Ureter (tissue), 1 donor: ENCODE data around the gene AP4E1. TPM values are rescaled to one million over a fixed set of nuclear protein-coding genes. Genes with fewer than 3 reads are reported as not detected.
"Not testable (repeated sequence)": the region's sequence is repeated elsewhere in the genome, so short reads cannot be mapped to it uniquely, and the experiment has no call there.

Source experiments
- DNase-seq: peaks from one replicate; pipeline ENCODE4 v3.0.0-alpha.2; 2020; ENCODE audit warnings: low spot score
- total RNA-seq: library from RNA; stranded (reverse); gene quantifications from one replicate; pipeline ENCODE4 v1.2.4, GENCODE V29; 2023
- donor health status: DM: yes; HTN: yes; CAD: no.

The AP4E1 gene
- 12.4 TPM for total RNA-seq

- DNase-seq: peak; percentile 95
Measured at GRCh38 chr15:50908209-50909009, at the start of gene AP4E1. Gene AP4E1, plus strand, starts transcription at chr15:50908683. Its CDS starts 96 bp downstream, at chr15:50908779.

GRCh38 chr15:50860824-50861223, 47.7 kb upstream of the AP4E1 start:
- DNase-seq: no peak

GRCh38 chr15:50862553-50862952, 45.9 kb upstream of the AP4E1 start:
- no peak for DNase-seq

DNA sequence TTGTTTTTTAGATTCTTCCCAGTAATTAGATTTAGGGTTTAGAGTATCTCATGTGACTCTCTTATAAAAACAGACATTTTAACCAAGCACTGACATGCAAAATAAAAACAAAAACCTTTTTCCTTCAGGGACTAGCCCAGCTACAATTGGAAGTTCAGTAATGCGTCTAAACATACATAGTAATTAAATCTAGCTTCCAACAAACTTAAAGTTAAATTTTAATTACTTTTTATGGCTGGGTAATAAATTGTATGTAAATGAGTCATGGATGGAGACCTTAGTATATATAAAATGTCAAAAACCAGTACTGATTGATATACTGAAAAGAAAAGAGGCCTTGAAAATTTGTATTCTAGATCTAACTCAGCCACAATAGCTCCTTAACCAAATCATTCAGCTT, 43.6 kb upstream of the AP4E1 start:
- DNase-seq: no peak

DNA sequence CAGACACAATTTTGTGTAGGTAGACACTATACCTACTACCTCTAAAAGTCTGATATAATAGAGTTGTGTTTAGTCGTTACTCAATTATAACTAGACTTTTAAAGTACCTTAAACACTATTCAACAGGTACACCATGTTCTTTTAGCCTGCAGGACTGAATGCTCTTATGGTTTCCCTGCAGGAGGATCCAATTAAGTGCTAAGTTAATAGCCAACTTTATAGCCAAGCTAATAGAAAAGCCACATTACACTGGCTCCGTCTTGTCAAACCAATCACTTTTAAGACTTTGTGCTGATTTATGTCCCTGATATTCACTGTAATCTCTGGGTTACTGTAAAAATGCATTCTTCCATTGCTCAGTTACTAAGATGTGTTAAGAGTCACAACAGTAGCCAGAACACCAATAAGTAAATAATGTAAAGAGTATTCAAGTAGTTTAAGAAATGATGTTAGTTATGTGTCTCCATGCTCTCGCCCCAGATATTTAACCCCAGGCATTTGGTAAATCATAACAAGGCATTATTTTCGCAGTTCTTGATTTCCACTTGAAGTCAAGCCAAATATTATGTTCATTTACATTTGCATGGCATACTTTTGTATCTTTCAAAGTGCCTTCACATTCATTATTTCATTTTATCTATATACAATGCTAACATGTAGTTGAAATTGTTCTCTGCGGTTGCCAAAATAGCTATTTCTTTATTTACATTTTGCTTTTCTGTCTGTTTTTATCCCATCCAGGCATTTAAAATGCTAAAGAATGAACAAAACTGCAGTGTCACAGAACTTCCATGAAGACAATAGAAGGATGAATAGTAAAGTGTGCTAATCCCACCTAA, 42.7 kb upstream of the AP4E1 start:
- no peak for DNase-seq

DNA sequence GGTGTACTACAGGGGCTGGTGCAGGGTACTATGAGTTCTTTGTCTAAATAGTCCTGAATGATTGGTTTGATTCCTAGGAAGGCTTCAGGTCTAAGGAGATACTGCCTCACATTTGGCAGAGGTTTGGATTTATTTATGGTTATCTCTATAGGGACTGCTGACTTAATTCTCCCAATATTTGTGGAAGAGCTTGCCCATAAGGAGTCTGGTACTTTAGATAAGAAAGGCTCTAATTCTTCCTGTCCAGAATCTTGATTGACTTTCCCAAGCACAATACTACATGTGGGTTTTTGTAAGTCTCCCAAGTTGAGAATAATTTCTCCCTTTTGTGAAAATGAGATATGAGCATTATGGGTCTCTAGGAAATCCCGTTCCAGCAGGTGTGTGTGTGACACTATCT, 36.7 kb upstream of the AP4E1 start:
- no peak for DNase-seq

GRCh38 chr15:50872832-50873426, 35.6 kb upstream of the AP4E1 start:
- DNase-seq: no peak

- no peak for DNase-seq
Measured at GRCh38 chr15:50873935-50874361, 34.5 kb upstream of the AP4E1 start.

GRCh38 chr15:50875238-50875637, 33.2 kb upstream of the AP4E1 start:
- DNase-seq: not testable (repeated sequence)

- DNase-seq: no peak
Measured at GRCh38 chr15:50876260-50876988, 32.1 kb upstream of the AP4E1 start.

- DNase-seq: peak; percentile 89
Measured at GRCh38 chr15:50876989-50877360, 31.5 kb upstream of the AP4E1 start.

- no peak for DNase-seq
Measured at GRCh38 chr15:50879016-50879617, 29.4 kb upstream of the AP4E1 start.

DNA sequence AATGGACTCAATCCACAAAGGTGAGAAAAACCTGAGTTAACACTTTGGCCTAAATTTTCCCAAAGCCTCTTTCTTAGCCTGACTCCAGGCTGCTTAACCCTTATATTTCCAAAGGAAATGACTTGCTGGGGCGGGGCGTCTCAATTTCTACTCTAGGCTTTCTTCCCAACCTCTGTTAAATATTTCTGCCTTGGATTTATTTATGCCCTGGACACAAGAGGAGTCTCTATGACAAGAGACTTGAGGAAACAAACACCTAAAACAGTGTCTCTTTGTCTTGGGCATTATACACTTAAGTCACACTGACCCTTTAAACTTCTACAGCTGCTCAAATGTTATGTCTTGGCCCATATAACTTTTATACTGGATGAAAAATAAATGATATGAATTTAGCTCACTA, 28.3 kb upstream of the AP4E1 start:
- no peak for DNase-seq

DNA sequence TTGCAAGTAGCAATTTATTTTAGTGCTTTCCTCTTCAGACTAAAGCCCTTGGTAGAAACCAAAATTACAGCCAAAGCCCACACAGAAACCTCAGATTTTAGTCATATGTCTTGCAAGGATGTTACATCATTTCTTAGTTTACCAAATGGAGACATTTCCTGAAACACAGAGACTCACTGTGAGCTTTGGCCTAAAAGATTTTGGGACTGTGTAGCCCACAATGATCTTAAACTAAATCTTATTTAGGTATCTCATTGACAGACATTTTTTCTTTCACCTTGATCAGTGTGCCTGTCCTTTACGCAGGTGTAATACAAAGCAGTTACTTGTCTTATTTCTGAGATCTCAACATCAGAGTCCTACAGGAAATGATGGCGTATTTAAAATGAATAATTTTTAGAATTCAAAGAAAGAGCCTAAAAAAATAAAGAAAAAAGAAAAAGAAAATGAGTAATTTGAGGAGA, 27.8 kb upstream of the AP4E1 start:
- DNase-seq: no peak

- DNase-seq: no peak
Measured at GRCh38 chr15:50881121-50882048, 27.1 kb upstream of the AP4E1 start.

- DNase-seq: no peak
Measured at GRCh38 chr15:50883903-50884302, 24.6 kb upstream of the AP4E1 start.

- DNase-seq: no peak
Measured at GRCh38 chr15:50884540-50884939, 23.9 kb upstream of the AP4E1 start.

DNA sequence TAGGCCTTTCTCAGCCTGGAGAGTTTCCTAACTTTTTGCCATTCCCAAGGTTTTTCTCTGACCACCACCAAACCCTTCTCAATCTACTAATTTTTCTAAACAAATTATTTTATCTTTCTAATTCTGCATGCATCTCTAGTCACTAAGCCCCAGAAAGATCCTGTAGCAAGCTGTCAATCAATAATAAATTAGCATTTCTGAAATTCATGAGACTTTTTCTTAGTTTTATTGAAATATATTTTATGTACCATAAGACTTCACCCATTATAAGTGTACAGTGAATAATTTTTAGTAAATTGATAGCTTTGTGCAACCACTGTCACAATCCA, 22.4 kb upstream of the AP4E1 start:
- no peak for DNase-seq

DNA sequence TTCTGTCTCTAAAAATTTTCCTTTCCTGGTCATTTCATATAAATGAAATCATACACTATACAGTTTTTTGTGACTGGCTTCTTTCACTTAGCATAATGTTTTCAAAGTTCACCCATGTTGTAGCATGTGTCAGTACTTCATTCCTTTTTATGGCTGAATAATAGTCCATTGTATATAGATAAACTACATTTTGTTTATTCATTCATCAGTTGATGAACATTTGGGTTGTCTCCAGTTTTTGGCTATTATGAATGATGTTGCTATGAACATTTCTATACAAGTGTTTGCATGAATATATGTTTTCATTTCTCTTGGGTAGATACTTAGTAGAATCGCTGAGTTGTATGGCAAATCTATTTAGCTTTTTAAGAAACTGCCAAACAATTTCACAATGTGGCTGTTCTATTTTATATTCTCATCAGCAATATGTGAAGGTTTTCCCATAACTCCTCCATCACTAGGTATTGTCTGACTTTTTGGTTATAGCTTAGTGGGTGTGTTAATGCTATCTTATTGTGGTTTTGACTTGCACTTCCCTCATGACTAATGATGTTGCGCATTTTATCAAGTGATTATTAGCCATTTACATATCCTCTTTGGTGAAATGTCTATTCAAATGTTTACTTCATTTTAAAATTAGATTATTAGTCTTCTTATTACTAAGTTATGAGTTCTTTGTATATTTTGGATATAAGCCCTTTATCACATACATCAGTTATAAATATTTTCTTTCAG, 21.7 kb upstream of the AP4E1 start:
- no peak for DNase-seq

DNA sequence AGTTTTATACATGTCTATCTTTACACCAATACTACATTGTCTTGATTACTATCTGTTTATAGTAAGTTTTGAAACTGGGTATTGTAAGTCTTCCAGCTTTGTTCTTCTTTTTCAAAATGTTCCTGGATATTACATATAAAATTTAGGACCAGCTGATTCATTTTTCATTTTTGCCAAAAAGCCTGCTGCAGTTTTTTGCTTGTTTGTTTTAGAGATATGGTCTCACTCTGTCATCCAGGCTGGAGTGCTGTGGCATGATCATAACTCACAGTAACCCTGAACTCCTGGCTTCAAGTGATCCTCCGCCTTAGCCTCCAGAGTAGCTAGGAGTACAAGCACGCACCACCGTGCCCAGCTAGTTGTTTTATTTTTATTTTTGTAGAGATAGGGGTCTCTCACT, 20.4 kb upstream of the AP4E1 start:
- DNase-seq: no peak
